ENCODE measurements around the gene EIF3F. TPM values are rescaled to one million over a fixed set of nuclear protein-coding genes. Genes with fewer than 3 reads are reported as not detected.

The EIF3F gene
- total RNA-seq: 100 to 1,000 TPM; 140 to 169 (median 148) TPM

GRCh38 chr11:7986768-7987559 lies at the start of gene EIF3F:
Gene EIF3F (plus strand): TSS chr11:7987337. CDS start chr11:7987353, 16 bp downstream.
- no peak for TF ChIP-seq CTCF (IDR thresholded peaks at IDR 0.05; ENCODE audit: low read depth)

GRCh38 chr11:7941146-7941545 lies 46.0 kb upstream of the EIF3F start:
- TF ChIP-seq CTCF (IDR thresholded peaks at IDR 0.05; ENCODE audit: low read depth): no peak

GRCh38 chr11:7941608-7942007 lies 45.5 kb upstream of the EIF3F start, which contains the start of gene OR10A3:
Gene OR10A3 (minus strand): TSS chr11:7941708. CDS start chr11:7939520, 2,188 bp downstream.
- no peak for TF ChIP-seq CTCF (IDR thresholded peaks at IDR 0.05; ENCODE audit: low read depth)

GRCh38 chr11:7944123-7944522 lies 43.0 kb upstream of the EIF3F start:
- no peak for TF ChIP-seq CTCF (IDR thresholded peaks at IDR 0.05; ENCODE audit: low read depth)

GRCh38 chr11:7949934-7950333 lies 37.2 kb upstream of the EIF3F start:
- TF ChIP-seq CTCF (IDR thresholded peaks at IDR 0.05; ENCODE audit: low read depth): no peak

- no peak for TF ChIP-seq CTCF (IDR thresholded peaks at IDR 0.05; ENCODE audit: low read depth)
Measured at GRCh38 chr11:7955191-7955590, 31.9 kb upstream of the EIF3F start.

- no peak for TF ChIP-seq CTCF (IDR thresholded peaks at IDR 0.05; ENCODE audit: low read depth)
Measured at GRCh38 chr11:7964261-7964660, 22.9 kb upstream of the EIF3F start.
